ENCODE results near the gene MRPS5.

MRPS5 gene

GRCh38 chr2:95060446-95061118 is 61.0 kb downstream of the MRPS5 start:
- Mint-ChIP-seq H3K27me3 (peaks cover 15% of the 10 kb centered on the region), H3K27ac (no peak overlapping the region), H3K9me3 (no peaks in the 10 kb centered on the region), H3K4me1 (peaks cover 11% of the 10 kb centered on the region), H3K4me3 (no peak overlapping the region), H3K36me3 (no peaks in the 10 kb centered on the region)
- ATAC-seq (ENCODE audit: low read depth) (no peak), DNase-seq (ENCODE audit: low spot score in 2 of 2) (no peak)

- H3K4me1 Mint-ChIP-seq: peaks cover 11% of the 10 kb centered on the region
These were observed 61.8 kb downstream of the MRPS5 start for GRCh38 chr2:95059656-95060370.

GRCh38 chr2:95058989-95059641 is 62.5 kb downstream of the MRPS5 start:
- H3K4me1 Mint-ChIP-seq: peaks cover 11% of the 10 kb centered on the region
- H3K4me3 Mint-ChIP-seq: no peak overlapping the region
- H3K36me3 Mint-ChIP-seq: no peaks in the 10 kb centered on the region
- no peak for DNase-seq (ENCODE audit: low spot score in 2 of 2)
- peaks cover 15% of the 10 kb centered on the region for H3K27me3 Mint-ChIP-seq
- no peak for ATAC-seq (ENCODE audit: low read depth)
- no peaks in the 10 kb centered on the region for H3K9me3 Mint-ChIP-seq
- no peak overlapping the region for H3K27ac Mint-ChIP-seq

More at GRCh38 chr2:95059656-95060370, 61.8 kb downstream of the MRPS5 start:
- Mint-ChIP-seq H3K9me3 (no peaks in the 10 kb centered on the region), H3K4me3 (no peak overlapping the region), H3K27me3 (peaks cover 15% of the 10 kb centered on the region), H3K27ac (no peak overlapping the region), H3K36me3 (no peaks in the 10 kb centered on the region)
- ATAC-seq (ENCODE audit: low read depth) (no peak), DNase-seq (ENCODE audit: low spot score in 2 of 2) (no peak)

- no peaks in the 10 kb centered on the region for H3K9me3 Mint-ChIP-seq
- no peaks in the 10 kb centered on the region for H3K36me3 Mint-ChIP-seq
- H3K27me3 Mint-ChIP-seq: peaks cover 12% of the 10 kb centered on the region
- ATAC-seq (ENCODE audit: low read depth) (no peak), DNase-seq (ENCODE audit: low spot score in 2 of 2) (no peak)
- H3K4me3 Mint-ChIP-seq: no peak overlapping the region
- peaks cover 8% of the 10 kb centered on the region for H3K4me1 Mint-ChIP-seq
- H3K27ac Mint-ChIP-seq: no peak overlapping the region
These were observed 63.1 kb downstream of the MRPS5 start for GRCh38 chr2:95058466-95058988.

GRCh38 chr2:95057535-95058370 is 63.9 kb downstream of the MRPS5 start:
- ATAC-seq (ENCODE audit: low read depth) (no peak), DNase-seq (ENCODE audit: low spot score in 2 of 2) (no peak)
- peaks cover 5% of the 10 kb centered on the region for H3K4me1 Mint-ChIP-seq
- no peaks in the 10 kb centered on the region for H3K36me3 Mint-ChIP-seq
- no peaks in the 10 kb centered on the region for H3K9me3 Mint-ChIP-seq
- peaks cover 12% of the 10 kb centered on the region for H3K27me3 Mint-ChIP-seq
- no peak overlapping the region for H3K27ac Mint-ChIP-seq
- H3K4me3 Mint-ChIP-seq: no peak overlapping the region

- no peak for DNase-seq (ENCODE audit: low spot score in 2 of 2)
- Mint-ChIP-seq H3K9me3 (no peaks in the 10 kb centered on the region), H3K27ac (no peak overlapping the region), H3K4me1 (no peaks in the 10 kb centered on the region), H3K27me3 (peaks cover 9% of the 10 kb centered on the region), H3K4me3 (no peak overlapping the region), H3K36me3 (no peaks in the 10 kb centered on the region)
- no peak for ATAC-seq (ENCODE audit: low read depth)
These were observed 64.8 kb downstream of the MRPS5 start for GRCh38 chr2:95056461-95057459.

- H3K9me3 Mint-ChIP-seq: no peaks in the 10 kb centered on the region
- H3K36me3 Mint-ChIP-seq: no peaks in the 10 kb centered on the region
- DNase-seq (ENCODE audit: low spot score in 2 of 2): no peak
- peaks cover 9% of the 10 kb centered on the region for H3K27me3 Mint-ChIP-seq
- no peak overlapping the region for H3K27ac Mint-ChIP-seq
- H3K4me1 Mint-ChIP-seq: no peaks in the 10 kb centered on the region
- no peak for ATAC-seq (ENCODE audit: low read depth)
- no peak overlapping the region for H3K4me3 Mint-ChIP-seq
These were observed 65.6 kb downstream of the MRPS5 start for GRCh38 chr2:95056044-95056443.

GRCh38 chr2:95055262-95055661 is 66.3 kb downstream of the MRPS5 start:
- Mint-ChIP-seq H3K4me1 (no peaks in the 10 kb centered on the region), H3K27me3 (peaks cover 11% of the 10 kb centered on the region), H3K9me3 (no peaks in the 10 kb centered on the region), H3K36me3 (no peaks in the 10 kb centered on the region), H3K27ac (no peak overlapping the region), H3K4me3 (no peak overlapping the region)
- ATAC-seq (ENCODE audit: low read depth) (no peak), DNase-seq (ENCODE audit: low spot score in 2 of 2) (no peak)

- Mint-ChIP-seq H3K27ac (no peak overlapping the region), H3K9me3 (no peaks in the 10 kb centered on the region), H3K4me1 (no peaks in the 10 kb centered on the region), H3K4me3 (no peak overlapping the region), H3K36me3 (no peaks in the 10 kb centered on the region), H3K27me3 (peaks cover 11% of the 10 kb centered on the region)
- ATAC-seq (ENCODE audit: low read depth) (no peak), DNase-seq (ENCODE audit: low spot score in 2 of 2) (no peak)
These were observed 67.6 kb downstream of the MRPS5 start for GRCh38 chr2:95054016-95054415.

GRCh38 chr2:95053543-95053942 is 68.1 kb downstream of the MRPS5 start:
- no peaks in the 10 kb centered on the region for H3K4me1 Mint-ChIP-seq

GRCh38 chr2:95052804-95053479 is 68.7 kb downstream of the MRPS5 start:
- no peaks in the 10 kb centered on the region for H3K36me3 Mint-ChIP-seq
- no peak for DNase-seq (ENCODE audit: low spot score in 2 of 2)
- H3K4me3 Mint-ChIP-seq: no peak overlapping the region
- H3K4me1 Mint-ChIP-seq: no peaks in the 10 kb centered on the region
- no peak overlapping the region for H3K27ac Mint-ChIP-seq
- H3K9me3 Mint-ChIP-seq: no peaks in the 10 kb centered on the region
- no peak for ATAC-seq (ENCODE audit: low read depth)
- H3K27me3 Mint-ChIP-seq: peaks cover 7% of the 10 kb centered on the region

More at GRCh38 chr2:95053543-95053942, 68.1 kb downstream of the MRPS5 start:
- no peak overlapping the region for H3K4me3 Mint-ChIP-seq
- H3K36me3 Mint-ChIP-seq: no peaks in the 10 kb centered on the region
- peaks cover 11% of the 10 kb centered on the region for H3K27me3 Mint-ChIP-seq
- DNase-seq (ENCODE audit: low spot score in 2 of 2) (no peak), ATAC-seq (ENCODE audit: low read depth) (no peak)
- no peaks in the 10 kb centered on the region for H3K9me3 Mint-ChIP-seq
- no peak overlapping the region for H3K27ac Mint-ChIP-seq

- DNase-seq (ENCODE audit: low spot score in 2 of 2): no peak
- no peaks in the 10 kb centered on the region for H3K9me3 Mint-ChIP-seq
- H3K4me3 Mint-ChIP-seq: no peak overlapping the region
- no peak for ATAC-seq (ENCODE audit: low read depth)
- peaks cover 7% of the 10 kb centered on the region for H3K27me3 Mint-ChIP-seq
- H3K36me3 Mint-ChIP-seq: no peaks in the 10 kb centered on the region
- no peak overlapping the region for H3K27ac Mint-ChIP-seq
- H3K4me1 Mint-ChIP-seq: no peaks in the 10 kb centered on the region
These were observed 69.3 kb downstream of the MRPS5 start for GRCh38 chr2:95052307-95052706.
